Measurements from ENCODE around the gene MFAP4. TPM values are rescaled to one million over a fixed set of nuclear protein-coding genes. Genes with fewer than 3 reads are reported as not detected.
A peak's percentile ranks its signal among the peaks of the same experiment; 100 is the strongest.

MFAP4 gene
- total and polyA plus RNA-seq, 3 experiments from 2014 or later, result not detected

DNA sequence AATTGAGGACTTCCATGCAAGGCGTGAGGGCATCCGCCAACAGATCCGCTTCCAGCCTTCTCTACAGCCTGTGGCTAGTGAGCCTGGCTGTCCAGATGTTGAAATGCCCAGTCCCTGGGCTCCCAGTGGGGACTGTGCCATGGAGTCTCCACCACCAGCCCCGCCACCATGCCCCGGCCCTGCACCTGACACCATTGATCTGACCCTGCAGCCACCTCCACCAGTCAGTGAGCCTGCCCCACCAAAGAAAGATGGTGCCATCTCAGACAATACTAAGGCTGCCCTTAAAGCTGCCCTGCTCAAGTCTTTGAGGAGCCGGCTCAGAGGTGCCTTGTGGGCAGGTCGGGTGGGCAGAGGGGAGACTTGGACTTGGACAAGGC lies 5.6 kb downstream of the MFAP4 start:
- Mint-ChIP-seq H3K4me3 (no peak overlapping the region), H3K9me3 (no peaks in the 10 kb centered on the region), H3K4me1 (peaks cover 12 to 23% (median 14%) of the 10 kb centered on the region in 3 donors), H3K27me3 (no peaks in the 10 kb centered on the region), H3K36me3 (peaks cover 7 to 58% (median 10%) of the 10 kb centered on the region in 3 donors), H3K27ac (no peak overlapping the region)
- Histone ChIP-seq H3K36me3 (ENCODE audit: insufficient read depth, low read length) (peaks cover 8% of the 10 kb centered on the region), H3K4me1 (ENCODE audit: insufficient read depth, low read length) (peaks cover 7% of the 10 kb centered on the region), H3K27ac (ENCODE audit: low read depth, low read length) (no peak overlapping the region), H3K9me3 (ENCODE audit: low read length) (no peaks in the 10 kb centered on the region), H3K27me3 (ENCODE audit: insufficient read depth, low read length, poor library complexity, severe bottlenecking) (no peaks in the 10 kb centered on the region), H3K4me3 (ENCODE audit: low read length) (no peak overlapping the region)
- DNase-seq, result no peak
- ChIA-PET POLR2A (no interaction called here), CTCF (interaction anchor here (11.0 kb wide), 1 partner anchor 17 kb away, joined by 118 read pairs; the partner anchor contains the start of gene B9D1)

- Mint-ChIP-seq H3K4me1 (peaks cover 17 to 25% (median 19%) of the 10 kb centered on the region in 3 donors), H3K27me3 (no peaks in the 10 kb centered on the region), H3K9me3 (no peaks in the 10 kb centered on the region), H3K36me3 (peaks cover 7 to 58% (median 10%) of the 10 kb centered on the region in 3 donors), H3K4me3 (peak overlapping the region in 3 of 7 donors; percentile 3 to 100 (median 52)), H3K27ac (peak overlapping the region in 2 of 8 donors; percentile 62 to 90)
- H3K36me3 ChIP-seq (ENCODE audit: insufficient read depth, low read length), result peaks cover 8% of the 10 kb centered on the region
- CTCF ChIA-PET, result interaction anchor here (11.0 kb wide), 1 partner anchor 16 kb away, joined by 118 read pairs; the partner anchor contains the start of gene B9D1
- no peak overlapping the region for H3K27ac ChIP-seq (ENCODE audit: low read depth, low read length)
- H3K4me1 ChIP-seq (ENCODE audit: insufficient read depth, low read length), result peaks cover 7% of the 10 kb centered on the region
- DNase-seq, result peak in 1 of 5 donors; percentile 42
- POLR2A ChIA-PET, result no interaction called here
- H3K9me3 ChIP-seq (ENCODE audit: low read length), result no peaks in the 10 kb centered on the region
- no peak overlapping the region for H3K4me3 ChIP-seq (ENCODE audit: low read length)
- H3K27me3 ChIP-seq (ENCODE audit: insufficient read depth, low read length, poor library complexity, severe bottlenecking), result no peaks in the 10 kb centered on the region
Measured at GRCh38 chr17:19380481-19381301, 6.3 kb downstream of the MFAP4 start.

GRCh38 chr17:19379361-19380065 lies 7.5 kb downstream of the MFAP4 start:
- H3K9me3 ChIP-seq (ENCODE audit: low read length), result no peaks in the 10 kb centered on the region
- Mint-ChIP-seq H3K4me3 (peak overlapping the region; percentile 78 to 100 (median 97)), H3K36me3 (peaks cover 7 to 55% (median 10%) of the 10 kb centered on the region in 3 donors), H3K9me3 (no peaks in the 10 kb centered on the region), H3K4me1 (peaks cover 20 to 28% (median 23%) of the 10 kb centered on the region in 3 donors), H3K27ac (peak overlapping the region; percentile 61 to 96 (median 78)), H3K27me3 (no peaks in the 10 kb centered on the region)
- peak in 1 of 5 donors; percentile 7 for DNase-seq
- H3K27ac ChIP-seq (ENCODE audit: low read depth, low read length), result no peak overlapping the region
- H3K4me3 ChIP-seq (ENCODE audit: low read length), result no peak overlapping the region
- H3K4me1 ChIP-seq (ENCODE audit: insufficient read depth, low read length), result peaks cover 7% of the 10 kb centered on the region
- POLR2A ChIA-PET, result interaction anchor here (2.7 kb wide), 1 partner anchor 17 kb away, joined by 18 read pairs; the partner anchor contains the start of gene B9D1
- no peaks in the 10 kb centered on the region for H3K27me3 ChIP-seq (ENCODE audit: insufficient read depth, low read length, poor library complexity, severe bottlenecking)
- CTCF ChIA-PET, result interaction anchor here (11.0 kb wide), 1 partner anchor 15 kb away, joined by 118 read pairs; the partner anchor contains the start of gene B9D1
- peaks cover 8% of the 10 kb centered on the region for H3K36me3 ChIP-seq (ENCODE audit: insufficient read depth, low read length)

DNA sequence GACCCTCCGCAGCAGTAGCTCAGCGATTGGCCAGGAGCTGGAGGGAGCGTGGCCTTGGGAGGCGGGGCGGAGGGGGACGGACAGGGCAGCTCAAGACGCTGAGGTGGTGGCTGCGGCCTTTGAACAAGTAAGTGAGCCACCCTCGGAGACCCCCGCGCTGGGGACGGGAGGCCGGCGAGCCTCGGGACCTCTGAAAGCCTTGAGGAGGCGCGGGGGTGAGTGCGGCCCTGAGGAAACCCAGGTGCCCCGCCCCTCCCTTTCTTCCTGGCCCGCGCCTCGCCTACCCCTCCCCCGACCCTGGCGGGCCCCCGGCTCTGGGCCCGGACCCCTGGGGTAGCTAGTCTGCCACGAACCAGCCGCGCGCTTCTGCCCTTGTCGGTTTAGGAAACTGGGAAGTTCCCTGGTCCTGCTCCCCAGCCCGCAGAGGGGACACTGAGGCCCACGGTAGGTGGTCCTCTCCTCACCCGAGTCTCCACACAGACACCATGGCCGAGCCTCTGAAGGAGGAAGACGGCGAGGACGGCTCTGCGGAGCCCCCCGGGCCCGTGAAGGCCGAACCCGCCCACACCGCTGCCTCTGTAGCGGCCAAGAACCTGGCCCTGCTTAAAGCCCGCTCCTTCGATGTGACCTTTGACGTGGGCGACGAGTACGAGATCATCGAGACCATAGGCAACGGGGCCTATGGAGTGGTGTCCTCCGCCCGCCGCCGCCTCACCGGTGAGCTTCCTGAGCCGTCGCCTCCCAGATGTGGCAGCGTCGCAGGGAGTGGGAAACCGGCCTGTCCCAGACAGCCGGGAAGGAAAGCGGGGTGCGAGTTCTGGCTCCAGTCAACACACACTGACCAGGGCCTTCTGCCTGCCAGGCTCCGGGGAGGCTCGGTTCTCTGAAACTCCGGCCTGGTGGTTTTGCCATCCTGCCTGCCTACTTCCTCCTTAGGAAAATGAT lies 8.3 kb downstream of the MFAP4 start, which contains the start of gene MAPK7:
Gene MAPK7, plus strand, starts transcription at position 83 of the 945 bp plus-strand sequence. Its CDS starts 403 bp downstream, at position 486.
- Histone ChIP-seq H3K9me3 (ENCODE audit: low read length) (no peaks in the 10 kb centered on the region), H3K4me1 (ENCODE audit: insufficient read depth, low read length) (peaks cover 7% of the 10 kb centered on the region), H3K36me3 (ENCODE audit: insufficient read depth, low read length) (peaks cover 8% of the 10 kb centered on the region), H3K27me3 (ENCODE audit: insufficient read depth, low read length, poor library complexity, severe bottlenecking) (no peaks in the 10 kb centered on the region), H3K27ac (ENCODE audit: low read depth, low read length) (peak within 1 kb of the TSS; percentile 95), H3K4me3 (ENCODE audit: low read length) (peak within 1 kb of the TSS; percentile 100)
- Mint-ChIP-seq H3K4me3 (peak within 1 kb of the TSS; percentile 94 to 100 (median 97)), H3K9me3 (no peaks in the 10 kb centered on the region), H3K4me1 (peaks cover 25 to 31% (median 25%) of the 10 kb centered on the region in 3 donors), H3K36me3 (peaks cover 7 to 47% (median 8%) of the 10 kb centered on the region in 3 donors), H3K27ac (peak within 1 kb of the TSS; percentile 92 to 98 (median 96)), H3K27me3 (no peaks in the 10 kb centered on the region)
- peak in 1 of 5 donors; percentile 54 for DNase-seq
- ChIA-PET POLR2A (interaction anchor here (0.5 to 2.7 kb wide), 5 partner anchors 9 to 386 kb away, joined by 5 to 18 read pairs (median 10); partner anchors contain the start of genes ALDH3A2 and B9D1), CTCF (interaction anchor here (1.1 to 11.0 kb wide), 5 partner anchors 10 to 68 kb away, joined by 3 to 118 read pairs (median 9); partner anchors contain the start of gene B9D1)

- Histone ChIP-seq H3K27me3 (ENCODE audit: insufficient read depth, low read length, poor library complexity, severe bottlenecking) (no peaks in the 10 kb centered on the region), H3K4me3 (ENCODE audit: low read length) (peak overlapping the region; percentile 100), H3K36me3 (ENCODE audit: insufficient read depth, low read length) (peaks cover 8% of the 10 kb centered on the region), H3K9me3 (ENCODE audit: low read length) (no peaks in the 10 kb centered on the region), H3K4me1 (ENCODE audit: insufficient read depth, low read length) (peaks cover 11% of the 10 kb centered on the region), H3K27ac (ENCODE audit: low read depth, low read length) (peak overlapping the region; percentile 95)
- Mint-ChIP-seq H3K9me3 (no peaks in the 10 kb centered on the region), H3K36me3 (peaks cover 7 to 40% (median 7%) of the 10 kb centered on the region in 3 donors), H3K27me3 (no peaks in the 10 kb centered on the region), H3K4me3 (peak overlapping the region; percentile 94 to 100 (median 97)), H3K4me1 (peaks cover 25 to 31% (median 25%) of the 10 kb centered on the region in 3 donors), H3K27ac (peak overlapping the region; percentile 92 to 98 (median 96))
- ChIA-PET POLR2A (interaction anchor here (0.5 to 2.7 kb wide), 6 partner anchors 8 to 1194 kb away, joined by 3 to 18 read pairs (median 8); partner anchors contain the start of genes ALDH3A2, ALKBH5 and B9D1), CTCF (interaction anchor here (1.1 to 11.0 kb wide), 5 partner anchors 9 to 69 kb away, joined by 3 to 118 read pairs (median 9); partner anchors contain the start of gene B9D1)
- peak; percentile 89 to 96 (median 93) for DNase-seq
Measured at GRCh38 chr17:19377602-19378415, 9.2 kb downstream of the MFAP4 start.

DNA sequence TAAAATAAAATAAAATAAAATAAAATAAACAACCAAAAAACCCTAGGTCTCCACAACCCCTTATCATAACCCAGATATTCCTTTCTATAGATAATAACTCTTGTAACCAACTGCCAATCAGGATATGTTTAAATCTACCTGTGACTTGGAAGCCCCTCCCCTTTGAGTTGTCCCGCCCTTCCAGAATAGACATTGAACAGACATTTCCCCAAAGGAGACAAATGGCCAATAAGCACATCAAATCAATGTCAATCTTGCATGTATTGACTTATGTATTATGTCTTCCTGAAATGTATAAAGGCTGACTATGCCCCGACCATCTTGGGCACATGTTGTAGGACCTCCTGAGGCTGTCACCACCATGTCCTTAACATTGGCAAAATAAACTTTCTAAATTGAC lies 10.2 kb downstream of the MFAP4 start:
- H3K9me3 ChIP-seq (ENCODE audit: low read length), result no peaks in the 10 kb centered on the region
- POLR2A ChIA-PET, result interaction anchor here (1.8 to 2.7 kb wide), 2 partner anchors 14 to 86 kb away, joined by 10 to 18 read pairs; partner anchors contain the start of gene B9D1
- H3K27ac ChIP-seq (ENCODE audit: low read depth, low read length), result peak overlapping the region; percentile 95
- no peaks in the 10 kb centered on the region for H3K27me3 ChIP-seq (ENCODE audit: insufficient read depth, low read length, poor library complexity, severe bottlenecking)
- Mint-ChIP-seq H3K4me1 (peaks cover 34 to 38% (median 35%) of the 10 kb centered on the region in 3 donors), H3K9me3 (no peaks in the 10 kb centered on the region), H3K4me3 (peak overlapping the region; percentile 94 to 100 (median 97)), H3K27me3 (no peaks in the 10 kb centered on the region), H3K27ac (peak overlapping the region; percentile 92 to 98 (median 96)), H3K36me3 (peaks cover 7 to 33% (median 7%) of the 10 kb centered on the region in 3 donors)
- H3K36me3 ChIP-seq (ENCODE audit: insufficient read depth, low read length), result peaks cover 8% of the 10 kb centered on the region
- DNase-seq, result no peak
- H3K4me1 ChIP-seq (ENCODE audit: insufficient read depth, low read length), result peaks cover 21% of the 10 kb centered on the region
- CTCF ChIA-PET, result interaction anchor here (11.0 kb wide), 1 partner anchor 12 kb away, joined by 118 read pairs; the partner anchor contains the start of gene B9D1
- H3K4me3 ChIP-seq (ENCODE audit: low read length), result peak overlapping the region; percentile 100

Measured in CD8-positive, alpha-beta memory T cell (primary cell).